Measurements from ENCODE around the gene LTB4R. TPM values are rescaled to one million over a fixed set of nuclear protein-coding genes. Genes with fewer than 3 reads are reported as not detected.
A peak's percentile ranks its signal among the peaks of the same experiment; 100 is the strongest.

Gene LTB4R
- total RNA-seq, 1 donor from 2014 or later: 1.3 TPM

GRCh38 chr14:24300326-24300980 is 10.8 kb upstream of the LTB4R start:
- no peak for DNase-seq (ENCODE audit: low read depth)

DNA sequence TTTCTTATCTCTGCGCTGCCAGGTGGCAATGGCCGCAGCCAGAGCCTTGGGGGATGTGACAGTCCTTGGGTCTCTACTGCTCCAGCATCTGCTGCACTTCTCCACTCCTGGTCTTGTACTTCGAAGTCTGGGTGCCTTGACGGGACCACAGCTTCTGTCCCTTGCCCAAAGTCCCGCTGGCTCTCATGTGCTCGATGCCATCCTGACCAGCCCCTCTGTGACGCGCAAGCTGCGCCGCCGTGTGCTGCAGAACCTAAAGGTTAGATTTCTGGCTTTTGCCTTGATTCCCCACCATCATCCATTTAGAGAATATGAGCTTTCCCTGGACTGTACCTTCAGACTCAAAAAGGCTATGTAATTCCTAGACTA is 7.3 kb upstream of the LTB4R start:
- no peak for DNase-seq (ENCODE audit: low read depth)

GRCh38 chr14:24307156-24307574 is 4.1 kb upstream of the LTB4R start:
- DNase-seq (ENCODE audit: low read depth): no peak

- peak; percentile 69 for DNase-seq (ENCODE audit: low read depth)
Observed at GRCh38 chr14:24307575-24308341, 3.5 kb upstream of the LTB4R start, which contains the start of gene CIDEB. CIDEB (minus strand) TSS chr14:24307977; CDS start chr14:24307858, 119 bp downstream.

DNA sequence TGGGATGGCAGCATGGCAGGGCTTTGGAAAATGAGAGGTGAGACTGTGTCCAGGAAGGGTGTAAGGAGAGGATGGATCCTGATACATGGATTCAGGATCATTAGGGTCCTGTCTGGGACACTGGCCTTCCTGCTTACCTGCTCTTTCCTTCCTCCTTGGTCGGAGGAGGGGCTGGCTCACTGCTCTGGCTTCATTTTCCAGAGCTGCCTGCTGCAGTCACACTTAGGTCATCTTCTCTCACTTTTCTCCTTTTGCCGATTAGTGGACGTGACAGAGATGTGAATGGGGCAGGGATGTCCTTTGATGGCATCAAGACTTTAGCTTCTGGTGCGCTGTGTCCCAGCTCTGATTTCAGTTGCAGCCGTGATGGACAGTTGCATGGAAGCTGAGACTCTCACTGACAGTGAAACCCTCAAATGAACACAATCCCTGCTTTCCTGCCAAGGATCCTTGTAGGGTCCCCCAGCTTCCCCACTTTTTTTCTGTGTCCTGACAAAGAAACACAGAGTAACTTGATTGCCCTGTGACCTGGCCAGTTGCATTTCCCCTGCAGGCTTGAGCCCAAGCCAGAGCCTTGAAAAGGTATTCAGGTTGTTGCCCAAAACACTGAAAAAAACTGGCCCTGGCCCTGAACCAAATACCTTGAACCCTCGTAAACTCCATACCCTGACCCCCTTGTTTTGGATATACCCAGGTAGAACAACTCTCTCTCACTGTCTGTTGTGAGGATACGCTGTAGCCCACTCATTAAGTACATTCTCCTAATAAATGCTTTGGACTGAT is 2.8 kb upstream of the LTB4R start:
- no peak for DNase-seq (ENCODE audit: low read depth)

DNA sequence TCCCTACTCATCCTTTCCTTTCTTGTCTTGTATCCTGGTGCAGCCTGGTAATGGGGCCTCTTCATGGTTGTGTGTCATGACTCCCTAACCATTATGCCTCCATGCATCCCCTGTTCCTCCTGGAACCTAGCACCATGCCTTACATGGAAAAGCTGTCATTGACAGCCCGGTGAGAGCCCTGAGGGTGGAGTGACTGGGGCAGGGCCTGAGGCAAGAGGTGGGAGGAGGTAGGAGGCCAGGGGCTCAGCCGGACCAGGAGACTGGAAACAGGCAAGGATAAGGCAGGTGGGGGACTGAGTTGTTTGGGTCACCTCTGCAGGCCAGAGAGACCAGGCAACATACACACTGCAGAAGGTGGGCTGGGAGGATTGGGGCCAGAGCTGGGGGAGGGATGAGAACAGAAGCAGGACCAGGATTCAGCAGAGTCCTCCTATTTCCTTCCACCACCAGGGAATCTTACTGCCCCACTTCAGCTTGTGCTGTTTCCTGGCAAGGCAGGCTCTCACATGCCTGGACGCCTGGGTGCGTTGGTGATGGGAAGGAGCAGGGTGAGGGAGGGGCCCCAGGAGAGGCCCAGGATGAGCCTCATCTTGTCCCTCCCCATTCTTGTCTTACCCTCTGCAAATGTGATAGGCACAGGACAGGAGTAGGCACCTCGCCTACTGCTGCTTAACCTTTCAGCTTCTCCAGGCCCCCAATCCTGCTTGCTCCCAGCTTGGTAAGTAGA is 1.6 kb upstream of the LTB4R start, which contains the start of gene LTB4R2:
Gene LTB4R2 (plus strand): TSS at position 603 of the 727 bp plus-strand sequence. CDS start 525 bp downstream, outside the sequence.
- DNase-seq (ENCODE audit: low read depth): no peak

DNA sequence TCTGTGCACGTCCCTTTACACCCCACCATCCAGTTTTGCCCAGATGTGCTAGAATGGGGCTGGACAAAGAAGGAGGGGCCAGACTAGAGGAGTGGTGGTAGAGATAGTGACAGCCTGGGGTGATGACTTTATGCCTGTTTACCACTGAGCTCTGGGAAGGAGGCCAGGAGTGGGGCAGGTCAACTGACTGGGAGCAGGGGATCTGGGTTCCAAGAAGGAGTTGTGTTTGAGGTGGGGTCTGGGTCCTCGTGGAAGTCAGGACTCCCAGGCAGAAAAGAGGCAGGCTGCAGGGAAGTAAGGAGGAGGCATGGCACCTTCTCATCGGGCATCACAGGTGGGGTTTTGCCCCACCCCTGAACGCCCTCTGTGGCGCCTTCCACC is 1.0 kb upstream of the LTB4R start:
- DNase-seq (ENCODE audit: low read depth): no peak

GRCh38 chr14:24311837-24312615 is 724 bp downstream of the LTB4R start:
- DNase-seq (ENCODE audit: low read depth): peak; percentile 92

DNA sequence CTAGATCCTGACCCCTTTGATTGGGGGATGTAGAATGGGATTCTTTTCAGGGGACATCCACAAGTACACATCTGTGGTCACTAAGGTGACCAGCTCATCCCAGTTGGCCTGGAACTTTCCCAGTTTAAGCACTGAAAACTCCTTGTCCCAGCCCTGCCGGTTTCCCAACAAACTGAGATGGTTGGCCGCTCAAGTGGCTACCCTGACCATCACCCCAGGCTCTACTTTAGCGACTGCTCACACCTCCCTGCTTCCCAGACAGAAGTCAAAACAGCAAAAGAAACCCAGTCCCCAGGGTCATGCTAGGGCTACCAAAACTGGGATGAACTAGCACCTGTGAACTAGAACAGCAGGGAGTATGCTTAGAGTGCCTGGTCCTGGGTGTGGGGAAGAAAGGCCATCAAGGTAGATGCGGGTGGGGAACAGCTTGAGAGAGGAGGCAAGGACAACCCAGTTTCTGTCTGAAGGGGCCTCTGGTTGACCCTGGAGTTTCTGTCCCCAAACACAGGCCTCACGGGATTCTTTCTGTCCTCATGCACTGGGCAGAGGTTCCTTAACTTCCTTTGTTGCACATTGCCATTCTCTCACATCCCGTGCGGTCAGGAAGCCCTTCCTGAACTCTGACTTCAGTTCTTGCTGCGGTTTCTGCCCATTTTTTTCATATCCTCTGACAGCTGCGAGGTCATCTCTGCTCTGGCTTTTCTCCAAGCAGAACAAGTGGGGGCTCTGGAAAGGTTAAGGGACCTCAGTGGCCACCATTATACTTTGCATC is 1.6 kb downstream of the LTB4R start:
- peak; percentile 55 for DNase-seq (ENCODE audit: low read depth)

DNA sequence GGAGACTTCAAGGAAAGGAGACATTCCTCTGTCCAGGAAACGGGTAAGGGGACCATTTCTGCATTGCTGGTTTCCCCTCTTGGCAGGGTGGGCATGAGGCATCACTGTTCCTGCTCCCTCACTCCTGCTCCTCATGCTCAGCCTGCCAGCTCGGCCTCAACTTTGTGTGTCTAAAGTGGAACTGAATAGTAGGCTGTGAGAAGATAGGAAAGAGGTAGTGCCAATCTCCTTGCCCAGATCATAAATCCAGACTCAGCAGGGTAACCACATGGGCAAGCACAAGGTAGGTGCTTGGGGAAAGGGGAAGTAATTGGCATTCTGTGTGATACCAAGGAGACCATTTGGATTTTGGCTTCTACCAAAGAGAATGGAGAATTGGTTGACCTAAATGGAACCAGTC is 2.6 kb downstream of the LTB4R start:
- DNase-seq (ENCODE audit: low read depth): no peak

GRCh38 chr14:24314377-24315193 is 3.3 kb downstream of the LTB4R start:
- no peak for DNase-seq (ENCODE audit: low read depth)

DNA sequence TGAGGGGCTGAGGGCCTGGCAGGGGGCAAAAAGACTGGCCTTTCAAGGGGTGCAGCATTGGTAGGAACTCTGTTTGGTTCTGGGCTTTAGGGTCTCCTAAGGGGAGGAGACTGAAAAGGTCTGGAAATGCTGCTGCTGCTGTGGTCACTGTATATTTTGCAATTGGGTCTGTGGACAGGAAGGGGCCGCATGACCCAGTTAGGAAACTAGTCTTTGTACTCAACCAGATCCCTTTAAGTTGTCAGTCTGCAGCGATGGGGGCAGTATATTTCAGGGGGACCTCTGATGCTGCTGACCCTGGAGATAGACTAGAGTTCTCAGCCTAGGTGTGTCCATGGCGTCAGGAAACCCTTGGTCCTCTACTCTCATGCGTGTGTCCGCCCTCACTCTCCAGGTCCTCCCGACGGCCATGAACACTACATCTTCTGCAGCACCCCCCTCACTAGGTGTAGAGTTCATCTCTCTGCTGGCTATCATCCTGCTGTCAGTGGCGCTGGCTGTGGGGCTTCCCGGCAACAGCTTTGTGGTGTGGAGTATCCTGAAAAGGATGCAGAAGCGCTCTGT is 4.0 kb downstream of the LTB4R start:
- no peak for DNase-seq (ENCODE audit: low read depth)

DNA sequence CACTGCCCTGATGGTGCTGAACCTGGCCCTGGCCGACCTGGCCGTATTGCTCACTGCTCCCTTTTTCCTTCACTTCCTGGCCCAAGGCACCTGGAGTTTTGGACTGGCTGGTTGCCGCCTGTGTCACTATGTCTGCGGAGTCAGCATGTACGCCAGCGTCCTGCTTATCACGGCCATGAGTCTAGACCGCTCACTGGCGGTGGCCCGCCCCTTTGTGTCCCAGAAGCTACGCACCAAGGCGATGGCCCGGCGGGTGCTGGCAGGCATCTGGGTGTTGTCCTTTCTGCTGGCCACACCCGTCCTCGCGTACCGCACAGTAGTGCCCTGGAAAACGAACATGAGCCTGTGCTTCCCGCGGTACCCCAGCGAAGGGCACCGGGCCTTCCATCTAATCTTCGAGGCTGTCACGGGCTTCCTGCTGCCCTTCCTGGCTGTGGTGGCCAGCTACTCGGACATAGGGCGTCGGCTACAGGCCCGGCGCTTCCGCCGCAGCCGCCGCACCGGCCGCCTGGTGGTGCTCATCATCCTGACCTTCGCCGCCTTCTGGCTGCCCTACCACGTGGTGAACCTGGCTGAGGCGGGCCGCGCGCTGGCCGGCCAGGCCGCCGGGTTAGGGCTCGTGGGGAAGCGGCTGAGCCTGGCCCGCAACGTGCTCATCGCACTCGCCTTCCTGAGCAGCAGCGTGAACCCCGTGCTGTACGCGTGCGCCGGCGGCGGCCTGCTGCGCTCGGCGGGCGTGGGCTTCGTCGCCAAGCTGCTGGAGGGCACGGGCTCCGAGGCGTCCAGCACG is 4.7 kb downstream of the LTB4R start:
- DNase-seq (ENCODE audit: low read depth): no peak

DNA sequence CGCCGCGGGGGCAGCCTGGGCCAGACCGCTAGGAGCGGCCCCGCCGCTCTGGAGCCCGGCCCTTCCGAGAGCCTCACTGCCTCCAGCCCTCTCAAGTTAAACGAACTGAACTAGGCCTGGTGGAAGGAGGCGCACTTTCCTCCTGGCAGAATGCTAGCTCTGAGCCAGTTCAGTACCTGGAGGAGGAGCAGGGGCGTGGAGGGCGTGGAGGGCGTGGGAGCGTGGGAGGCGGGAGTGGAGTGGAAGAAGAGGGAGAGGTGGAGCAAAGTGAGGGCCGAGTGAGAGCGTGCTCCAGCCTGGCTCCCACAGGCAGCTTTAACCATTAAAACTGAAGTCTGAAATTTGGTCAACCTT is 5.3 kb downstream of the LTB4R start:
- DNase-seq (ENCODE audit: low read depth): no peak

GRCh38 chr14:24317141-24317928 is 6.0 kb downstream of the LTB4R start:
- DNase-seq (ENCODE audit: low read depth): no peak

DNA sequence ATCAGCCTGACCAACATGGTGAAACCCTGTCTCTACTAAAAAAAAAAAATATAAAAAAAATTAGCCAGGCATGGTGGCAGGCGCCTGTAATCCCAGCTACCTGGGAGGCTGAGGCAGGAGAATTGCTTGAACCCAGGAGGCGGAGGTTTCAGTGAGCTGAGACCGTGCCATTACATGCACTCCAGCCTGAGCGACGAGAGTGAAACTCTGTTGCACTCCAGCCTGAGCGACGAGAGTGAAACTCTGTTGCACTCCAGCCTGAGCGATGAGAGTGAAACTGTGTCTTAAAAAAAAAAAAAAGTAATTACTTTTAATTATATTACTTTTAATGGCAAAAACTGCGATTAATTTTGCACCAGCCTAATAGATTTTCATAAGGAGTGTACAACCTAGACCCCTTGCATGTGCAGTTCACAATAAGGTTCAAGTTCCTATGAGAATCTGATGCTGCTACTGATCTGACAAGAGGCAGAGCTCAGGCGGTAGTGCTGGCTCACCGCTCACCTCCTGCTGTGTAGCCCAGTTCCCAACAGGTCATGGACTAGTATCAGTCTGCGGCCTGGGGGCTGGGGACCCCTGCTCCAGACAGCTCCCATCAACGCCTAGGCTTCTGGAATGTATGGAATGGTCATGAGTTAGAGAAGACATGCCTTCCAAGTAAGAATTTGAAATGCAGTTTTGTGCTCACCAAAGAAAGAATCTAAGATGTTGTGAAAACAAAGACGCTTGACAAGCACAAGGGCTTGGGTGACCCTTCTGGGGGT is 10.1 kb downstream of the LTB4R start:
- no peak for DNase-seq (ENCODE audit: low read depth)

GRCh38 chr14:24322672-24323071 is 11.4 kb downstream of the LTB4R start:
- no peak for DNase-seq (ENCODE audit: low read depth)
